GM23338 (cell line): ENCODE measurements around the gene ZNF70. TPM values are rescaled to one million over a fixed set of nuclear protein-coding genes. Genes with fewer than 3 reads are reported as not detected.

Experiments used
- ATAC-seq: fragments of 200-7000 bp; cut with Tn5 transposase; 3 replicates; pipeline ENCODE4 v1.9.1; 2020
- DNase-seq: peaks from one replicate; pipeline ENCODE4 v3.0.0-alpha.2; 2015; ENCODE audit warnings: low spot score
- H2AFZ ChIP-seq: fragments of 200-600 bp; sonication (generic); 2 replicates; pipeline ENCODE4 v1.8.0; 2016; ENCODE audit warnings: antibody characterized with exemption, mild to moderate bottlenecking, moderate library complexity
- H3F3A ChIP-seq: fragments of 200-600 bp; sonication (generic); replicated peaks from 2 replicates; pipeline ENCODE4 v1.8.0; 2017; ENCODE audit warnings: antibody characterized with exemption, mixed run types, low read depth
- H3K27ac ChIP-seq: fragments of 200-600 bp; sonication (generic); 2 replicates; pipeline ENCODE4 v1.6.1; 2016; ENCODE audit warnings: low read depth
- H3K27me3 ChIP-seq: fragments of 200-600 bp; sonication (generic); 2 replicates; pipeline ENCODE4 v1.8.0; 2016; ENCODE audit warnings: mild to moderate bottlenecking, mixed run types, moderate library complexity; ENCODE audit not compliant: insufficient read depth
- H3K36me3 ChIP-seq: fragments of 200-600 bp; sonication (generic); 2 replicates; pipeline ENCODE4 v1.8.0; 2016; ENCODE audit warnings: mild to moderate bottlenecking; ENCODE audit not compliant: insufficient read depth
- H3K4me1 ChIP-seq: fragments of 200-600 bp; sonication (generic); 2 replicates; pipeline ENCODE4 v1.8.0; 2016; ENCODE audit warnings: mild to moderate bottlenecking, moderate library complexity; ENCODE audit not compliant: insufficient read depth
- H3K4me2 ChIP-seq: fragments of 200-600 bp; sonication (generic); 2 replicates; pipeline ENCODE4 v1.7.1; 2017; ENCODE audit warnings: mixed run types
- H3K4me3 ChIP-seq: fragments of 200-600 bp; sonication (generic); 2 replicates; pipeline ENCODE4 v1.6.1; 2016; ENCODE audit warnings: mixed run types
- H3K79me2 ChIP-seq: fragments of 200-600 bp; sonication (generic); replicated peaks from 2 replicates; pipeline ENCODE4 v1.8.0; 2017; ENCODE audit warnings: mild to moderate bottlenecking; ENCODE audit not compliant: insufficient read depth
- H3K9me2 ChIP-seq: fragments of 200-600 bp; sonication (generic); 2 replicates; pipeline ENCODE4 v1.8.0; 2017; ENCODE audit not compliant: insufficient read depth
- H4K20me1 ChIP-seq: fragments of 200-600 bp; sonication (generic); replicated peaks from 2 replicates; pipeline ENCODE4 v1.8.0; 2017; ENCODE audit warnings: mild to moderate bottlenecking; ENCODE audit not compliant: insufficient read depth
- H3K27ac Mint-ChIP-seq: 2 replicates; pipeline ENCODE4 v1.8.0; 2020; ENCODE audit warnings: inconsistent platforms, mild to moderate bottlenecking, moderate library complexity, mixed read lengths
- H3K27me3 Mint-ChIP-seq: 3 replicates; pipeline ENCODE4 v1.8.0; 2022; ENCODE audit warnings: low read depth, mild to moderate bottlenecking, moderate library complexity, mixed read lengths, inconsistent platforms; ENCODE audit not compliant: insufficient read depth, poor library complexity
- H3K36me3 Mint-ChIP-seq: 3 replicates; pipeline ENCODE4 v1.8.0; 2021; ENCODE audit warnings: low read depth, mild to moderate bottlenecking, inconsistent platforms, moderate library complexity, mixed read lengths
- H3K4me1 Mint-ChIP-seq: 3 replicates; pipeline ENCODE4 v1.8.0; 2020; ENCODE audit warnings: mild to moderate bottlenecking, inconsistent platforms, mixed read lengths
- H3K4me3 Mint-ChIP-seq: 3 replicates; pipeline ENCODE4 v1.8.0; 2021; ENCODE audit warnings: moderate library complexity, mild to moderate bottlenecking, inconsistent platforms, mixed read lengths
- H3K9me3 Mint-ChIP-seq: 3 replicates; pipeline ENCODE4 v1.8.0; 2020; ENCODE audit warnings: moderate library complexity, mild to moderate bottlenecking, inconsistent platforms, mixed read lengths
- CREB1 ChIP-seq: fragments of 250-450 bp; sonication (Bioruptor Pico); IDR thresholded peaks from 2 replicates; pipeline ENCODE4 v1.5.0; 2020; ENCODE audit warnings: low read depth, mild to moderate bottlenecking, moderate library complexity
- POLR2AphosphoS5 ChIP-seq: IDR thresholded peaks from 2 replicates; pipeline ENCODE4 v1.6.1; 2016; ENCODE audit warnings: antibody characterized with exemption, low read depth
- ZNF114 ChIP-seq: fragments of 250-450 bp; sonication (Bioruptor Pico); IDR thresholded peaks from 2 replicates; pipeline ENCODE4 v1.5.0; 2020; ENCODE audit warnings: mild to moderate bottlenecking, moderate library complexity
- polyA plus RNA-seq: library from polyadenylated mRNA; unstranded; fragments of >200 nt; fragmentation: Nextera tagmentation; extraction: Ambion mirVana; gene quantifications from 2 replicates; pipeline ENCODE4 v1.2.1, GENCODE V29; 2016
- total RNA-seq: library from RNA; depleted of rRNA; stranded (reverse); fragments of >200 nt; shearing (Covaris generic); gene quantifications from 2 replicates; pipeline ENCODE4 v1.2.3, GENCODE V29; 2014
- TF ChIP-seq, protein P1 (sequence below), 2 experiments: fragments of 200-600 bp in 1 of 2; sonication (generic) in 1 of 2; conservative IDR thresholded peaks; 2 replicates each; pipeline versions ENCODE4 v1.5.1 to v1.6.1; 2016 to 2017; ENCODE audit warnings: antibody characterized with exemption in 2 of 2, low read depth in 2 of 2, mild to moderate bottlenecking in 2 of 2, moderate library complexity in 1 of 2
- TF ChIP-seq, protein P2 (sequence below): IDR thresholded peaks from one replicate; pipeline ENCODE4 v1.6.1; 2018; ENCODE audit warnings: antibody characterized with exemption; ENCODE audit not compliant: unreplicated experiment
- TF ChIP-seq, protein P3 (sequence below): IDR thresholded peaks from 2 replicates; pipeline ENCODE4 v1.6.1; 2016; ENCODE audit warnings: antibody characterized with exemption

ZNF70 gene
- total and polyA plus RNA-seq, 2 experiments from 2014 or later: 0.45 to 2.6 TPM

DNA sequence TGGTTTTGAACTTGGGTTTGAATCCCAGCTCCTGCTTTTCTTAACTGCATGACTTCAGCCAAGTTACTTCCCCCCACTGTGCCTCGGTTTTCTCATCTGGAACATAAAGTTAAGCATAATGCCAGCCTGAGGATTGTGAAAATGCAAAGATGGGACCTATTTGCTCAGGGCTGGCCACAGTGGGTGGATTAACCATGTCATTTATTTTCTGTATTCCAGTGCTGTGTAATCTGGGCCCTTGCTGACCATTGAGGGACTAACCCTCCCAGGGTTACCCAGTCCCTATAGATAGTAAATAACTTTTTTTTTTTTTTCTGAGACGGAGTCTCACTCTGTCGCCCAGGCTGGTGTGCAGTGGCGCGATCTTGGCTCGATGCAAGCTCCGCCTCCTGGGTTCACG, 4.8 kb upstream of the ZNF70 start (continued):
- TF ChIP-seq, protein P1, sequence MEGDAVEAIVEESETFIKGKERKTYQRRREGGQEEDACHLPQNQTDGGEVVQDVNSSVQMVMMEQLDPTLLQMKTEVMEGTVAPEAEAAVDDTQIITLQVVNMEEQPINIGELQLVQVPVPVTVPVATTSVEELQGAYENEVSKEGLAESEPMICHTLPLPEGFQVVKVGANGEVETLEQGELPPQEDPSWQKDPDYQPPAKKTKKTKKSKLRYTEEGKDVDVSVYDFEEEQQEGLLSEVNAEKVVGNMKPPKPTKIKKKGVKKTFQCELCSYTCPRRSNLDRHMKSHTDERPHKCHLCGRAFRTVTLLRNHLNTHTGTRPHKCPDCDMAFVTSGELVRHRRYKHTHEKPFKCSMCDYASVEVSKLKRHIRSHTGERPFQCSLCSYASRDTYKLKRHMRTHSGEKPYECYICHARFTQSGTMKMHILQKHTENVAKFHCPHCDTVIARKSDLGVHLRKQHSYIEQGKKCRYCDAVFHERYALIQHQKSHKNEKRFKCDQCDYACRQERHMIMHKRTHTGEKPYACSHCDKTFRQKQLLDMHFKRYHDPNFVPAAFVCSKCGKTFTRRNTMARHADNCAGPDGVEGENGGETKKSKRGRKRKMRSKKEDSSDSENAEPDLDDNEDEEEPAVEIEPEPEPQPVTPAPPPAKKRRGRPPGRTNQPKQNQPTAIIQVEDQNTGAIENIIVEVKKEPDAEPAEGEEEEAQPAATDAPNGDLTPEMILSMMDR (conservative IDR thresholded peaks at IDR 0.05; ENCODE audit: low read depth in 2 of 2): no peak

DNA sequence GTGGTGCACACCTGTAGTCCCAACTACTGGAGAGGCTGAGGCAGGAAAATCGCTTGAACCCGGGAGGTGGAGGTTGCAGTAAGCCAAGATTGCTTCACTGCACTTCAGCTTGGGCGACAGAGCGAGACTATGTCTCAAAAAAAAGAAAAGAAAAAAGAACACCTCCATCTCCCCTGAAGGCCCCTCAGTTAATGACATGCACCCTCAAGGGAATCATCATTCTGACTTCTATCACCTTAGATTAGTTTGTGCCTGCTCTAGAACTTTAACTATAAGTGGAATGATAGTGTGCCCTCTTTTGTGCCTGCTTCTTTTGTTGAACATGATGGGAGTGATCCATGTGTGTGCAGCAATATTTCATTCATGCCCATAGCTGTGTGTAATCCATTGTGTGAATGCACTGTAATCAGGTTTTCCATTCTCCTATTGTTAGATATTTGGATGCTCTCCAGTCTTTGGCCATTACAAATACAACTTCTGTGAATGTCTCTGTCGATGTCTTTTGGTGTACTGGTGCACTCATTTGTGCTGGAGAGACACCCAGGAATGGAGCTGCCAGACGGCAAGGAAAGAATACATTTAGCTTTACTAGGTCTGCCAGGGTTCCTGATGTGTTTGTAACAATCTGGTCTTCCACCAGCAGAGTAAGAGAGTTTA, 4.2 kb upstream of the ZNF70 start:
- Histone ChIP-seq H3K27me3 (no peaks in the 10 kb centered on the region), H3K4me3 (no peak overlapping the region), H3K4me2 (no peak overlapping the region), H3K79me2 (no peaks in the 10 kb centered on the region), H4K20me1 (no peaks in the 10 kb centered on the region), H2AFZ (no peak overlapping the region), H3K9me2 (no peaks in the 10 kb centered on the region), H3K36me3 (no peaks in the 10 kb centered on the region), H3K27ac (no peak overlapping the region), H3K4me1 (peaks cover 13% of the 10 kb centered on the region; the same call in 1 of the 2 replicates), H3F3A (no peaks in the 10 kb centered on the region)
- Mint-ChIP-seq H3K4me3 (no peak overlapping the region), H3K27me3 (peaks cover 13% of the 10 kb centered on the region), H3K36me3 (no peaks in the 10 kb centered on the region), H3K9me3 (no peaks in the 10 kb centered on the region), H3K4me1 (peaks cover 27% of the 10 kb centered on the region), H3K27ac (no peak overlapping the region)
- DNase-seq (no peak), ATAC-seq (no peak)
- TF ChIP-seq, protein P2, sequence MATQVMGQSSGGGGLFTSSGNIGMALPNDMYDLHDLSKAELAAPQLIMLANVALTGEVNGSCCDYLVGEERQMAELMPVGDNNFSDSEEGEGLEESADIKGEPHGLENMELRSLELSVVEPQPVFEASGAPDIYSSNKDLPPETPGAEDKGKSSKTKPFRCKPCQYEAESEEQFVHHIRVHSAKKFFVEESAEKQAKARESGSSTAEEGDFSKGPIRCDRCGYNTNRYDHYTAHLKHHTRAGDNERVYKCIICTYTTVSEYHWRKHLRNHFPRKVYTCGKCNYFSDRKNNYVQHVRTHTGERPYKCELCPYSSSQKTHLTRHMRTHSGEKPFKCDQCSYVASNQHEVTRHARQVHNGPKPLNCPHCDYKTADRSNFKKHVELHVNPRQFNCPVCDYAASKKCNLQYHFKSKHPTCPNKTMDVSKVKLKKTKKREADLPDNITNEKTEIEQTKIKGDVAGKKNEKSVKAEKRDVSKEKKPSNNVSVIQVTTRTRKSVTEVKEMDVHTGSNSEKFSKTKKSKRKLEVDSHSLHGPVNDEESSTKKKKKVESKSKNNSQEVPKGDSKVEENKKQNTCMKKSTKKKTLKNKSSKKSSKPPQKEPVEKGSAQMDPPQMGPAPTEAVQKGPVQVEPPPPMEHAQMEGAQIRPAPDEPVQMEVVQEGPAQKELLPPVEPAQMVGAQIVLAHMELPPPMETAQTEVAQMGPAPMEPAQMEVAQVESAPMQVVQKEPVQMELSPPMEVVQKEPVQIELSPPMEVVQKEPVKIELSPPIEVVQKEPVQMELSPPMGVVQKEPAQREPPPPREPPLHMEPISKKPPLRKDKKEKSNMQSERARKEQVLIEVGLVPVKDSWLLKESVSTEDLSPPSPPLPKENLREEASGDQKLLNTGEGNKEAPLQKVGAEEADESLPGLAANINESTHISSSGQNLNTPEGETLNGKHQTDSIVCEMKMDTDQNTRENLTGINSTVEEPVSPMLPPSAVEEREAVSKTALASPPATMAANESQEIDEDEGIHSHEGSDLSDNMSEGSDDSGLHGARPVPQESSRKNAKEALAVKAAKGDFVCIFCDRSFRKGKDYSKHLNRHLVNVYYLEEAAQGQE: no peak
- TF ChIP-seq ZNF114 (CRISPR knock-in tag) (no peak), POLR2AphosphoS5 (no peak), CREB1 (CRISPR knock-in tag) (no peak)
- TF ChIP-seq, protein P3, sequence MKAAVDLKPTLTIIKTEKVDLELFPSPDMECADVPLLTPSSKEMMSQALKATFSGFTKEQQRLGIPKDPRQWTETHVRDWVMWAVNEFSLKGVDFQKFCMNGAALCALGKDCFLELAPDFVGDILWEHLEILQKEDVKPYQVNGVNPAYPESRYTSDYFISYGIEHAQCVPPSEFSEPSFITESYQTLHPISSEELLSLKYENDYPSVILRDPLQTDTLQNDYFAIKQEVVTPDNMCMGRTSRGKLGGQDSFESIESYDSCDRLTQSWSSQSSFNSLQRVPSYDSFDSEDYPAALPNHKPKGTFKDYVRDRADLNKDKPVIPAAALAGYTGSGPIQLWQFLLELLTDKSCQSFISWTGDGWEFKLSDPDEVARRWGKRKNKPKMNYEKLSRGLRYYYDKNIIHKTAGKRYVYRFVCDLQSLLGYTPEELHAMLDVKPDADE: no peak
